Suprapubic skin (tissue), 4 donors: ENCODE data around the gene RASSF9.

Experiments
- CTCF ChIP-seq, 2 donors: fragments of 200-600 bp in 1 of 2; fragments of 450-650 bp in 1 of 2; sonication (generic) in 1 of 2; IDR thresholded peaks; one replicate each; pipeline ENCODE4 v1.5.1; 2016 to 2019; ENCODE audit warnings: antibody characterized with exemption in 2 of 2, mild to moderate bottlenecking in 1 of 2, moderate library complexity in 1 of 2
- EP300 ChIP-seq: sonication (generic); formaldehyde crosslinking; IDR thresholded peaks from one replicate; pipeline ENCODE4 v1.6.1; 2017; ENCODE audit warnings: antibody characterized with exemption
- POLR2A ChIP-seq, 2 donors: fragments of 450-650 bp; IDR thresholded peaks; one replicate each; pipeline ENCODE4 v1.6.1; 2017; ENCODE audit warnings: antibody characterized with exemption in 2 of 2, mild to moderate bottlenecking in 2 of 2, moderate library complexity in 2 of 2
- POLR2AphosphoS5 ChIP-seq, 3 donors: sonication (generic); formaldehyde crosslinking; IDR thresholded peaks; one replicate each; pipeline ENCODE4 v1.6.1; 2017; ENCODE audit warnings: antibody characterized with exemption in 3 of 3

DNA sequence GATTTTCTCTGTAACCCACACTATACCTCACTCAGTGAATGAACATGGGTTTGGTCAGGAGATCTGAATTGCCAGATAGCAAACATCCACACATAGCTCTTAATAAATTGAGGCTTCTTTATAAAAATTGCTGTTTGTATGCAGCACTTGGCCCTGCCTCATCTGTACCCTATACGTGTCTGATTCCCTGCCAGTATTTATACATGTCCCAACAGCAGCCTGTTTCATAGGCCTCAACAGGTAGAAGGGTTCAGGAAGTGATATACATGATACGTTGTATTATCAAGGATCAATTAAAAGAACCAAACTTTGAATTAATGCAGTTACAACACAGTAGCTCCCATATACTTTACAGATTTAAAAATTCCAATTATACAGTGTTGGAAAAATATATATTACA, 32.3 kb downstream of the RASSF9 start:
- TF ChIP-seq POLR2A (IDR thresholded peaks at IDR 0.05) (no peak), CTCF (IDR thresholded peaks at IDR 0.05) (no peak), EP300 (no peak), POLR2AphosphoS5 (IDR thresholded peaks at IDR 0.05) (no peak)
